ENCODE results near the gene SMYD4. TPM values are rescaled to one million over a fixed set of nuclear protein-coding genes. Genes with fewer than 3 reads are reported as not detected.

The SMYD4 gene
- total and polyA plus RNA-seq, 8 donors: 4.0 to 8.9 (median 5.7) TPM

DNA sequence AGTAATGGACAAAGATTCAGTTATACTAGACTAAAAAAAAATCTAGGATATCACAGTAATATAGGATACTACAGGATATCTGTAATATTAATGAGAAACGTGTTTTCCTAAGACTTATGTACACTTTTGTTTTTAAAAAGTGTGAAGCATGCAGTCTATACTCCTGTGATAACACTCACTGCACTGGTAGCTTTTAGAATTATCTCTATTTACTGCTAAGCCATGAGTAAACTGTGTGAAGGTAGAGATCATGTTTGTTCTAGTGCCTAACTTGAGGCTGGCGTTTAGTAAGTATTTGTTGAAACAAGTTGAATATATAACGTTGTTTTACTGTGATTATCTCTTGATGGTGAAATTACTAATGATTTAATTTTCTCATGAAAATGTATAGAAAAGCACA, 24.0 kb upstream of the SMYD4 start:
- no peak for DNase-seq
- TF ChIP-seq, protein P1, sequence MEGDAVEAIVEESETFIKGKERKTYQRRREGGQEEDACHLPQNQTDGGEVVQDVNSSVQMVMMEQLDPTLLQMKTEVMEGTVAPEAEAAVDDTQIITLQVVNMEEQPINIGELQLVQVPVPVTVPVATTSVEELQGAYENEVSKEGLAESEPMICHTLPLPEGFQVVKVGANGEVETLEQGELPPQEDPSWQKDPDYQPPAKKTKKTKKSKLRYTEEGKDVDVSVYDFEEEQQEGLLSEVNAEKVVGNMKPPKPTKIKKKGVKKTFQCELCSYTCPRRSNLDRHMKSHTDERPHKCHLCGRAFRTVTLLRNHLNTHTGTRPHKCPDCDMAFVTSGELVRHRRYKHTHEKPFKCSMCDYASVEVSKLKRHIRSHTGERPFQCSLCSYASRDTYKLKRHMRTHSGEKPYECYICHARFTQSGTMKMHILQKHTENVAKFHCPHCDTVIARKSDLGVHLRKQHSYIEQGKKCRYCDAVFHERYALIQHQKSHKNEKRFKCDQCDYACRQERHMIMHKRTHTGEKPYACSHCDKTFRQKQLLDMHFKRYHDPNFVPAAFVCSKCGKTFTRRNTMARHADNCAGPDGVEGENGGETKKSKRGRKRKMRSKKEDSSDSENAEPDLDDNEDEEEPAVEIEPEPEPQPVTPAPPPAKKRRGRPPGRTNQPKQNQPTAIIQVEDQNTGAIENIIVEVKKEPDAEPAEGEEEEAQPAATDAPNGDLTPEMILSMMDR (IDR thresholded peaks at IDR 0.05): no peak
- H3K4me1 ChIP-seq: no peaks in the 10 kb centered on the region
- no peak overlapping the region for H3K27ac ChIP-seq
- no peaks in the 10 kb centered on the region for H3K27me3 ChIP-seq
- no peaks in the 10 kb centered on the region for H3K9me3 ChIP-seq
- peaks cover 0 to 21% (median 13%) of the 10 kb centered on the region in 3 donors for H3K36me3 ChIP-seq
- no peak overlapping the region for H3K4me3 ChIP-seq
- WGBS, 2 donors: 59 to 63% methylated on average over 3 of the region's 3 CpGs
- no peak for ATAC-seq
- intact Hi-C loops (cut with DNase I): no loop called here
- no peak for FAIRE-seq

DNA sequence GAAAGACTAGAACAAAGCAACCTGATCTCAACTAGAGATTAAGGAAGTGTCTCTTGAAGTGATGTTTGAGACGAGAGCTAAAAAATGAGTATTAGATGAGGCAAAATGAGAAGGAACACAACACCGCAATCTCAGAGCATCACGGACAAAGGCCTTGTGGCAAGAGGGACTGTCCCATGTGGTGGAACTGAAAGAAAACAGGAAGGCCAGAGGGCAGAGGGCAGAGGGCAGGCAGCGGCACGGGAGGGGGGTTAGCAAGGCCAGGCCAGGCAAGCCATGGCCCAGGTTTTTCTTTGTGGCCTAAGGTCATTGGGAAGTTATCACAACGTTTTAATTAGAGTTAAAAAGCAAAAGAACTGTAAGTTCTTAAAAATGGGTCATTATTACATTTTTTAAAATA, 22.6 kb upstream of the SMYD4 start:
- peaks cover 0 to 21% (median 13%) of the 10 kb centered on the region in 3 donors for H3K36me3 ChIP-seq
- no peak for DNase-seq
- no peak for FAIRE-seq
- H3K4me3 ChIP-seq: no peak overlapping the region
- TF ChIP-seq, protein P1 (IDR thresholded peaks at IDR 0.05): no peak
- no peak for ATAC-seq
- H3K4me1 ChIP-seq: no peaks in the 10 kb centered on the region
- no peaks in the 10 kb centered on the region for H3K9me3 ChIP-seq
- 81 to 86% methylated on average over 6 of the region's 6 CpGs for WGBS, 2 donors
- intact Hi-C loops (cut with DNase I): no loop called here
- no peaks in the 10 kb centered on the region for H3K27me3 ChIP-seq
- H3K27ac ChIP-seq: no peak overlapping the region

DNA sequence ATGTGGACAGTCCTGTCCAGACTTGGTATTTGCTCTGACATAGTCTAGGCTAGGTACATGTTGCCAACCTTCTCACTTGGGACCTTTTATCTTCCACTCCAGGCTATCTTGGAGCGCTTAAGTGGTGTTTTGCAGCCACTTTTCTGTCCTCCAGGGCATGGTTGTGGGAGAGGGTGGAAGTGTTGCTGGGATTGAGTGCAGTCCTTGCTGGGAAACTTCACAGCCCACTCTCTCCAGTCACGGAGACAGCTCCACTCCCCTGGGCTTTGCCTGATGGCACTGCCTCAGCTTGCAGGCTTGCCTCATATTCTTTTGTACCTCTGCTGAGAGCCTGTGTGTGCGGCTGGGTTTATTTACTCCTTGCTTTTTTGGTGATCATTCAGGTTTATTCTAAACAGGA, 17.5 kb upstream of the SMYD4 start:
- ATAC-seq (no peak), DNase-seq (no peak), FAIRE-seq (no peak)
- intact Hi-C loops (cut with DNase I): no loop called here
- Histone ChIP-seq H3K9me3 (no peaks in the 10 kb centered on the region), H3K4me1 (no peaks in the 10 kb centered on the region), H3K4me3 (no peak overlapping the region), H3K27ac (no peak overlapping the region), H3K27me3 (no peaks in the 10 kb centered on the region), H3K36me3 (peaks cover 0 to 23% (median 11%) of the 10 kb centered on the region in 3 donors)
- 91 to 92% methylated on average over 3 of the region's 3 CpGs for WGBS, 2 donors
- TF ChIP-seq, protein P1 (IDR thresholded peaks at IDR 0.05): no peak

DNA sequence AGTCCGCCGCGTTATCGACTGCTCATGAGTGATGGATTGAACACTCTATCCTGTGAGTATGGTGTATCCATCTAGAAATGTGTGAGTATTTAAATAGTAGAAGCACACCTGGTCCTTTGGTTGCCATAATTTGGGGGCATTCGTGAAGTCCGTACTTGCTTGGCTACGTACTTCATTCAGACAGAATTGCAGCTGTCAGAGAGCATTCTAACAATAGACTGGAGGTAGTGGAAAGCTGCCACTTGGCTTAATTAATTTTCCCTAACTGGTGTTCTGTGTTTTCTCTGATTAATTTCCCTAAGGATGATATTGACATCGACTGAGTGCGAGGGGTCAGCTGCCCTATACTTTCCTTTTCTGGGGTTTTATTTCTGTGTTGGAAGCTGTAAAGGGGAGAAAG, 14.2 kb upstream of the SMYD4 start:
- intact Hi-C loops (cut with DNase I): no loop called here
- no peak for FAIRE-seq
- Histone ChIP-seq H3K27ac (no peak overlapping the region), H3K4me3 (no peak overlapping the region), H3K36me3 (peaks cover 0 to 23% (median 11%) of the 10 kb centered on the region in 3 donors), H3K4me1 (no peaks in the 10 kb centered on the region), H3K9me3 (no peaks in the 10 kb centered on the region), H3K27me3 (no peaks in the 10 kb centered on the region)
- 90 to 93% methylated on average over 9 of the region's 9 CpGs for whole genome bisulfite sequencing, 2 donors
- ATAC-seq: no peak
- no peak for DNase-seq
- TF ChIP-seq, protein P1 (IDR thresholded peaks at IDR 0.05): no peak

DNA sequence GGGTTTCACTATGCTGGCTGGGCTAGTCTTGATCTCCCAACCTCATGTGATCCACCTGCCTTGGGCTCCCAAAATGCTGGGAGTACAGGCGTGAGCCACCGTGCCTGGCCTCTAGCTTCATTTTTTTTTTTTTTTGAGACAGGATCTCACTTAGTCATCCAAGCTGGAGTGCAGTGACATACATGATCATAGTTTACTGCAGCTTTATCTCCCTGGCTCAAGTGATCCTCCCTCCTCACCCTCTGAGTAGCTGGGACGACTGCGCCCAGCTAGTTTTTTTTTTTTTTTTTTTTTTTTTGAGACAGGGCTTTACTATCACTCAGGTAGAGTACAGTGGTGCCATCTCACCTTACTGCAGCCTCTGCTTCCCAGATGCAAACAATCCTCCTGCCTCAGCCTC, 9.8 kb upstream of the SMYD4 start:
- WGBS, 2 donors: 92 to 93% methylated on average over 4 of the region's 4 CpGs
- no peaks in the 10 kb centered on the region for H3K9me3 ChIP-seq
- FAIRE-seq (no peak), ATAC-seq (no peak), DNase-seq (no peak)
- H3K27ac ChIP-seq: no peak overlapping the region
- peaks cover 0 to 10% (median 7%) of the 10 kb centered on the region in 3 donors for H3K36me3 ChIP-seq
- no peaks in the 10 kb centered on the region for H3K27me3 ChIP-seq
- TF ChIP-seq, protein P1 (IDR thresholded peaks at IDR 0.05): no peak
- H3K4me1 ChIP-seq: no peaks in the 10 kb centered on the region
- no peak overlapping the region for H3K4me3 ChIP-seq
- intact Hi-C loops (cut with DNase I): no loop called here
